Mammary epithelial cell (primary cell): ENCODE results near the gene RTBDN.

ENCODE experiments used
- EZH2 ChIP-seq: IDR thresholded peaks from 2 replicates; pipeline ENCODE4 v1.6.1; 2012; ENCODE audit warnings: low read length, inconsistent platforms, borderline replicate concordance
- TF ChIP-seq, protein P1 (sequence below), 2 donors: IDR thresholded peaks in 1 of 2; conservative IDR thresholded peaks in 1 of 2; 2 replicates each; pipeline ENCODE4 v1.5.1; 2011 to 2012; ENCODE audit warnings: inconsistent platforms in 2 of 2, low read length in 2 of 2, mild to moderate bottlenecking in 2 of 2, control low read depth in 1 of 2, low read depth in 1 of 2; ENCODE audit not compliant: insufficient read depth in 1 of 2; ENCODE audit errors: extremely low read depth in 1 of 2

DNA sequence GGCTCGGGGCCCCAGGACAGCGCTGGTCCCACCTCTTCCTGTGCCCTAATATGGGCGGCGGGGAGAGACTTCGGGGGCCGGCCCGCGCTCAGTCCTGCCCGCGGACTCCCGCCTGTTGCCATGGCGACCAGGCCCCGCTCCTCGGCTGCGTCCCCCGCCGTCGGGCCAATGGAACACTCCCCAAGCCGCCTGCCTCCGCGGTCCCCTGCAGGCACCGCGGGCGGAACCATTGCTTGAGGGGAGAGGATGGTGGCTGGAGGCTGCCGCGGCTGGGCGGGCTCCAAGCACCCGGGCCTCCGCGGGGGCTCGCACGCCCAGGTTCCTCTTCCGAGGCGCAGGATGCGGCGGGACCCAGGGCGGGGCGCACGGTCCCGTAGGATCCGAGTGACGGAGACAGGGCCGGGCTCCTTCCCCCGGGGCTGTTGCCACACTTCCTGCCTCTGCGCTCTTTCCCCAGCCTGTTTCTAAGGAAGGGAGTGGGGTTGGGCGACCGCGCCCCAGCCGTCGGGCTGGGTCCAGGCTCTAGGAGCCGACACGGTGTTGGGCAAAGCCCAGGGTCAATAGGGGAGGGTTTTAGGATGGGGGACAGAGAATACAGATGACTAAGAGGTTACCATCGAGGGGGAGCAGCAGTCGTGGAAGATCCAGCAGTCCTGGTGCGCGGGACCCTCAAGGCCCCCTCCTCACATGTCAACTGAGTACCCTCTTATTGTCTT lies 44.3 kb downstream of the RTBDN start:
- TF ChIP-seq, protein P1, sequence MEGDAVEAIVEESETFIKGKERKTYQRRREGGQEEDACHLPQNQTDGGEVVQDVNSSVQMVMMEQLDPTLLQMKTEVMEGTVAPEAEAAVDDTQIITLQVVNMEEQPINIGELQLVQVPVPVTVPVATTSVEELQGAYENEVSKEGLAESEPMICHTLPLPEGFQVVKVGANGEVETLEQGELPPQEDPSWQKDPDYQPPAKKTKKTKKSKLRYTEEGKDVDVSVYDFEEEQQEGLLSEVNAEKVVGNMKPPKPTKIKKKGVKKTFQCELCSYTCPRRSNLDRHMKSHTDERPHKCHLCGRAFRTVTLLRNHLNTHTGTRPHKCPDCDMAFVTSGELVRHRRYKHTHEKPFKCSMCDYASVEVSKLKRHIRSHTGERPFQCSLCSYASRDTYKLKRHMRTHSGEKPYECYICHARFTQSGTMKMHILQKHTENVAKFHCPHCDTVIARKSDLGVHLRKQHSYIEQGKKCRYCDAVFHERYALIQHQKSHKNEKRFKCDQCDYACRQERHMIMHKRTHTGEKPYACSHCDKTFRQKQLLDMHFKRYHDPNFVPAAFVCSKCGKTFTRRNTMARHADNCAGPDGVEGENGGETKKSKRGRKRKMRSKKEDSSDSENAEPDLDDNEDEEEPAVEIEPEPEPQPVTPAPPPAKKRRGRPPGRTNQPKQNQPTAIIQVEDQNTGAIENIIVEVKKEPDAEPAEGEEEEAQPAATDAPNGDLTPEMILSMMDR (conservative IDR thresholded peaks at IDR 0.05 in 1 of 2, IDR thresholded peaks at IDR 0.05 in 1 of 2; ENCODE audit: extremely low read depth in 1 of 2, insufficient read depth in 1 of 2, low read depth in 1 of 2, low read length in 2 of 2), result no peak
- no peak for TF ChIP-seq EZH2
